Epithelial cell of proximal tubule (primary cell): ENCODE results near the gene EXD1. TPM values are rescaled to one million over a fixed set of nuclear protein-coding genes. Genes with fewer than 3 reads are reported as not detected.
"Not testable (repeated sequence)": the region's sequence is repeated elsewhere in the genome, so short reads cannot be mapped to it uniquely, and the experiment has no call there.

Experiments
- DNase-seq: peaks from one replicate; pipeline ENCODE4 v3.0.0-alpha.2; 2011; ENCODE audit warnings: low read depth
- H3K4me3 ChIP-seq: 2 replicates; pipeline ENCODE4 v1.5.1; 2011; ENCODE audit warnings: low read depth, mild to moderate bottlenecking, low read length
- CTCF ChIP-seq: conservative IDR thresholded peaks from 2 replicates; pipeline ENCODE4 v1.5.1; 2012; ENCODE audit warnings: low read depth, mild to moderate bottlenecking, low read length
- total RNA-seq: library from RNA; depleted of rRNA; stranded (reverse); fragments of >200 nt; gene quantifications from 2 replicates; pipeline ENCODE4 v1.2.3, GENCODE V29; 2015

The EXD1 gene
- total RNA-seq, 1 donor from 2014 or later: not detected

- no peak for TF ChIP-seq CTCF
- no peak for DNase-seq
- H3K4me3 ChIP-seq: no peak overlapping the region
Measured at GRCh38 chr15:41251411-41251810, 20.9 kb upstream of the EXD1 start.

DNA sequence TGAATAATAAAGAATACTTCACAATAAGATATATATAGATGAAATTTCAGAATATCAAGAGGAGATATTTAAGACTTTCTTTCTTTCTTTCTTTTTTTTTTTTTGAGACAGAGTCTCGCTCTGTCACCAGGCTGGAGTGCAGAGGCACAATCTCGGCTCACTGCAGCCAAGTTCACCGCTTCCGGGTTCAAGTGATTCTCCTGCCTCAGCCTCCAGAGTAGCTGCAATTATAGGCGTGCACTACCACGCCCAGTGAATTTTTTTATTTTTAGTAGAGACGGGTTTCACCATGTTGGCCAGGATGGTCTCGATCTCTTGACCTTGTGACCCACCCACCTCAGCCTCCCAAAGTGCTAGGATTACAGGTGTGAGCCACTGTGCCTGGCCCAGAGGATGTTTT, 20.2 kb upstream of the EXD1 start:
- DNase-seq: not testable (repeated sequence)

DNA sequence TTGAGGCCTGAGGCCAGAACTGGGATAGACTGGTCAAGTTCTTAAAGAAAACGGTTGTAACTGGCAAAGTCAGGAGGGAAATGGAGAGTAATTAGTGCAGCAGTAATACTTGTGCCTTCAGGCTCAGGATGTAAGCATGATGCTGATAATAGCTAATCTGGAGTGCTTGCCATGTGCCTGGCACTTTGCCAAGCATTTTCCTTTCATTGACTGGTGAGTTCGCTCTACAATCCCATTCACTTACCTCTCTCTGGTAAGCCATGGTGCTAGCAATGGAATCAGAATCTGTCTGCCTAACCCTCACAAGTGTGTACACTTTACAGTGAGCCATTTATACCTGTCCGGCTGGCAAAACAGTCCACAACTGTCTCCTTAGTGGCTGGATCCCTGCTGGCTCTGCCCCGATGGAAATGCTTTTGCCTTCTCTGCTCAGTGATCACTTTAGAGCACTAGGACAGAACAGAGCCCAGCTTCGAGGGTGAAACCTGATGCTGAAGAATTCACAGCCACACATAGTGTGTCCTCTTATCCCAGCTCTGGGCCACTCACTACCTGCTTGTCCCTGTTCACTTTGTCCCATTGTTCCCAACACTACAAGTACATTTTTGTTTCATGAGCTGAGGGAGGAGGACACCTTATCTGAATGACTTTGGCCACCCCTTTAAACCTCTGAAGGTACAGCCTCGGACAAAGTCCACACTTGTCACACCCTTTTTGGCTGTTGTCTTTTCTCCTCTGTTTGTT, 10.8 kb upstream of the EXD1 start:
- no peak for DNase-seq
- H3K4me3 ChIP-seq: no peak overlapping the region
- TF ChIP-seq CTCF: no peak

More for the DNA sequence above, 20.2 kb upstream of the EXD1 start:
- H3K4me3 ChIP-seq: not testable (repeated sequence)

- TF ChIP-seq CTCF: no peak
- no peak for DNase-seq
- no peak overlapping the region for H3K4me3 ChIP-seq
Measured at GRCh38 chr15:41238100-41238499, 7.5 kb upstream of the EXD1 start.

DNA sequence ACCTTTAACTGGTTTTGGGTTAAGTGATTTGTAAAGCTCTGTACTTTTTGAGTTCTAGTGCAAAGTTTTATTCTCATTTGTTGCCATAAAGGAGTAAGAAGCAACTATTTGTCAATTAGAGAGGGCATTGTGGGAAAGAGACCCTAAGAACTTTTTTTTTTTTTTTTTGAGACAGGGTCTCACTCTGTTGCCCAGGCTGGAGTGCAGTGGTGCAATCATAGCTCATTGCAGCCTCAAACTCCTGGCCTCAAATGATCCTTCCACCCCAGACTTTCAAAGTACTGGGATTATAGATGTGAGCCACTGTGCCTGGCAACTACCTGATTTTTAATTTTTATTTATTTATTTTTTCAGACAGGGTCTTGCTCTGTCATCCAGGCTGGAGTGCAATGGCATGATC, 5.4 kb upstream of the EXD1 start:
- no peak overlapping the region for H3K4me3 ChIP-seq
- no peak for TF ChIP-seq CTCF
- no peak for DNase-seq

GRCh38 chr15:41235228-41235627, 4.7 kb upstream of the EXD1 start:
- H3K4me3 ChIP-seq, DNase-seq: not testable (repeated sequence)

GRCh38 chr15:41233367-41233771, 2.8 kb upstream of the EXD1 start:
- H3K4me3 ChIP-seq: no peak overlapping the region
- no peak for TF ChIP-seq CTCF
- DNase-seq: no peak

DNA sequence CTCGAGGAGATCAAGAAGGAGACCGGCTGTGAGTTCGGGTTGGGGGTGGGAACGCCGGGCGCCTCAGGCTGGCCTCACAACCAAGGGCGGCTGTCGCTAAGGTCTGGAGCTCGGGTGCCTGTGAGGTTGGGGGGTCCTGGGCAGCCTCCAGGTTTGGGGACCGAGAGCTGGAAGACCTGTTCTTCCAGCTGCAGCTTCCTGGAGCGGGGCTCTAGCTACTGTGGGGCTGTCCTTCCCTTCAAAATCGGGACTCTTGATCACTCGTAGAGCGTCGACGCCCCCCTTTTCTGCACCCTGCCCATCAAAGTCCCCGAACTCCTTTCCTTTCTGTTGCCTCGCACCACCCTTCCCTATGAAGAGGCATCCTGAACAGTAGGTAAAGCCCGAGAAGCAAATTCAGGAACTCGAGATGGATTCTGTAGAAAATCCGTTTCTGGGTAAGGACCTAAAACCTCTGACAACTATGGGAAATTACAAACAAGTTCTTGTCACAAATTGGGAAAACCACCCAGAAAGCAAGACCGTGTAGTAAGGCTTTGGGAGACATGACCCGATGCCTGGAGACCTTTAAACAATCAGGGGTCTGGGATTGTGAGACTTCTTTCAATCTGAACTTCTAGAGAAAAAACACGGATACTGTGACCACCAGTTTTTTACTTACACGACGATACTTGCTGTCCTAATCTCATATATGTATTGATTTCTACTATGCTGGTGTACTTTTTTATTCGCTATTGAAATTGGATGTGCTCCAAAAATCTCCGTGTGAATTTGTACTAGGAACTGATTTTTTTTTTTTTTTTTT, 1.1 kb upstream of the EXD1 start:
- H3K4me3 ChIP-seq: peak overlapping the region; percentile 94
- TF ChIP-seq CTCF: no peak
- no peak for DNase-seq
